SU-DHL-6 (cell line): ENCODE results near the gene EEF1A2.

Experiments used
- EZH2phosphoT487 ChIP-seq: fragments of 200-600 bp; sonication (generic), shearing (Covaris generic); conservative IDR thresholded peaks from 2 replicates; pipeline ENCODE4 v1.6.1; 2018; ENCODE audit warnings: mild to moderate bottlenecking, antibody characterized with exemption, low read length, moderate library complexity, mixed read lengths
- TF ChIP-seq, protein P1 (sequence below): fragments of 200-600 bp; sonication (generic); IDR thresholded peaks from one replicate; pipeline ENCODE4 v1.5.1; 2017; ENCODE audit warnings: antibody characterized with exemption, mild to moderate bottlenecking, low read length, moderate library complexity; ENCODE audit not compliant: insufficient read depth, poor library complexity, severe bottlenecking

DNA sequence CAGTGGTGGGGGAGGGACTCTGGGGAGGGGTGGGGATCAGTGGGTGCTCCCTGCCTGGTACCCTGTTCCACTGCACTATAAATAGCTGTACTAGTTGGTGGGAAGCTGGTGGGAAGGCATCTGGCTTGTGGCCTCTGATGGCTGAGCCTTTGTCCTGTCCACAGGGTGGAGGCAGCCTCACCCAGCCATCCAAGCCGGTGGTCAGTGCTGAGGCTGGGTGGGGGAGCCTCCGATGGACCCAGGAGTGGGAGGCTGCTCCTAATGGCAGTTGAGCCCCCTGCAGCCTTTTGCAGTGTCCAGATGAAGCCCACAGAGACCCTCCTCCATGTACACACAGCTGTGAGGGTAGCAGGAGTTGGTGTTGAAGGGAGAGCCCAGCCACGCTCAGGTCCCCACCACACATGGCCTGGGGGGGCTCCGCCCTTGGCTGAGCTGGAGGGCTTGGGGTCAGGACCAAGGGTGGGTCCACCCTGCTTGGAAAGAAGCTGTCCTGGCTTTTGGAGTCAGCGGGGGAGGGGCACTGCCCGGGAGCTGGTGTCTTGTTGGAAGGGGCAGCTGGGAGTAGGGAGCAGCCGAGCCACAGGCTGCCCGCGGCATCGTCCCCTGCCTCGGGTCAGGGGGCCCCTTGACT lies 24.2 kb upstream of the EEF1A2 start:
- TF ChIP-seq, protein P1, sequence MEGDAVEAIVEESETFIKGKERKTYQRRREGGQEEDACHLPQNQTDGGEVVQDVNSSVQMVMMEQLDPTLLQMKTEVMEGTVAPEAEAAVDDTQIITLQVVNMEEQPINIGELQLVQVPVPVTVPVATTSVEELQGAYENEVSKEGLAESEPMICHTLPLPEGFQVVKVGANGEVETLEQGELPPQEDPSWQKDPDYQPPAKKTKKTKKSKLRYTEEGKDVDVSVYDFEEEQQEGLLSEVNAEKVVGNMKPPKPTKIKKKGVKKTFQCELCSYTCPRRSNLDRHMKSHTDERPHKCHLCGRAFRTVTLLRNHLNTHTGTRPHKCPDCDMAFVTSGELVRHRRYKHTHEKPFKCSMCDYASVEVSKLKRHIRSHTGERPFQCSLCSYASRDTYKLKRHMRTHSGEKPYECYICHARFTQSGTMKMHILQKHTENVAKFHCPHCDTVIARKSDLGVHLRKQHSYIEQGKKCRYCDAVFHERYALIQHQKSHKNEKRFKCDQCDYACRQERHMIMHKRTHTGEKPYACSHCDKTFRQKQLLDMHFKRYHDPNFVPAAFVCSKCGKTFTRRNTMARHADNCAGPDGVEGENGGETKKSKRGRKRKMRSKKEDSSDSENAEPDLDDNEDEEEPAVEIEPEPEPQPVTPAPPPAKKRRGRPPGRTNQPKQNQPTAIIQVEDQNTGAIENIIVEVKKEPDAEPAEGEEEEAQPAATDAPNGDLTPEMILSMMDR = no peak
- TF ChIP-seq EZH2phosphoT487 = no peak
